Memory B cell (primary cell): ENCODE measurements around the gene ACTMAP.

Experiments used
- ATAC-seq: fragments of 150-1000 bp; cut with Tn5 transposase; 2 replicates; pipeline ENCODE4 v1.10.0; 2021; ENCODE audit warnings: low read depth, mild to moderate bottlenecking, moderate library complexity
- DNase-seq, 2 donors: peaks; one replicate each; pipeline ENCODE4 v3.0.0; 2022; ENCODE audit warnings: low spot score in 2 of 2
- H3K27ac Mint-ChIP-seq: one replicate; pipeline ENCODE4 v1.8.0; 2022; ENCODE audit warnings: mild to moderate bottlenecking, moderate library complexity, mixed read lengths
- H3K27me3 Mint-ChIP-seq: one replicate; pipeline ENCODE4 v1.8.0; 2022; ENCODE audit warnings: mixed read lengths
- H3K36me3 Mint-ChIP-seq: one replicate; pipeline ENCODE4 v1.8.0; 2022; ENCODE audit warnings: mild to moderate bottlenecking, mixed read lengths
- H3K4me1 Mint-ChIP-seq: one replicate; pipeline ENCODE4 v1.8.0; 2022; ENCODE audit warnings: mixed read lengths
- H3K4me3 Mint-ChIP-seq: one replicate; pipeline ENCODE4 v1.8.0; 2022; ENCODE audit warnings: mild to moderate bottlenecking, moderate library complexity, mixed read lengths
- H3K9me3 Mint-ChIP-seq: one replicate; pipeline ENCODE4 v1.8.0; 2022; ENCODE audit warnings: mixed read lengths

The ACTMAP gene

GRCh38 chr19:40763526-40763925 is 13.2 kb upstream of the ACTMAP start:
- no peak overlapping the region for H3K4me3 Mint-ChIP-seq
- no peaks in the 10 kb centered on the region for H3K9me3 Mint-ChIP-seq
- DNase-seq, result no peak
- H3K27me3 Mint-ChIP-seq, result no peaks in the 10 kb centered on the region
- H3K4me1 Mint-ChIP-seq, result peaks cover 6% of the 10 kb centered on the region
- H3K36me3 Mint-ChIP-seq, result peaks cover 44% of the 10 kb centered on the region
- no peak for ATAC-seq
- no peak overlapping the region for H3K27ac Mint-ChIP-seq

GRCh38 chr19:40762754-40763470 is 12.6 kb upstream of the ACTMAP start:
- DNase-seq (no peak), ATAC-seq (no peak)
- no peaks in the 10 kb centered on the region for H3K27me3 Mint-ChIP-seq
- H3K27ac Mint-ChIP-seq, result no peak overlapping the region
- H3K36me3 Mint-ChIP-seq, result peaks cover 48% of the 10 kb centered on the region
- H3K4me1 Mint-ChIP-seq, result peaks cover 6% of the 10 kb centered on the region
- no peak overlapping the region for H3K4me3 Mint-ChIP-seq
- no peaks in the 10 kb centered on the region for H3K9me3 Mint-ChIP-seq

- Mint-ChIP-seq H3K9me3 (no peaks in the 10 kb centered on the region), H3K4me3 (no peak overlapping the region), H3K36me3 (peaks cover 54% of the 10 kb centered on the region), H3K27ac (peak overlapping the region; percentile 48), H3K4me1 (peaks cover 28% of the 10 kb centered on the region), H3K27me3 (no peaks in the 10 kb centered on the region)
- ATAC-seq, result no peak
- no peak for DNase-seq
These were observed 9.1 kb upstream of the ACTMAP start for GRCh38 chr19:40759352-40759751.

DNA sequence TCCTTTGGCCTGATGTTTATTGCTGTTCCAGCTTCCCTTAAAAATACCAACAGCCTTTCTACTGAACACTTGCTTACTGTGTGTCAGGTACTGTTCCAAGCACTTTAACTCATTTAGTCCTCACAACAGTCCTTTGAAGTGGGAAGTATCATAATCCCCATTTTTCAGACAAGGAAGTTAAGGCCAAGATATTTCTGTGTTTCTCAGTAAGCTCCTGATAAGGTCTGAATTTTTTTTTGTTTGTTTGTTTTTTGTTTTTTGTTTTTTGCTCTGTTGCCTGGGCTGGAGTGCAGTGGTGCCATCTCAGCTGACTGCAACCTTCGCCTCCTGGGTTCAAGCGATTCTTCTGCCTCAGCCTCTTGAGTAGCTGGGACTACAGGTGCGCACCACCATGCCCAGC is 8.2 kb upstream of the ACTMAP start:
- ATAC-seq (no peak), DNase-seq (no peak)
- peaks cover 47% of the 10 kb centered on the region for H3K36me3 Mint-ChIP-seq
- no peaks in the 10 kb centered on the region for H3K27me3 Mint-ChIP-seq
- no peaks in the 10 kb centered on the region for H3K9me3 Mint-ChIP-seq
- peaks cover 28% of the 10 kb centered on the region for H3K4me1 Mint-ChIP-seq
- no peak overlapping the region for H3K4me3 Mint-ChIP-seq
- no peak overlapping the region for H3K27ac Mint-ChIP-seq

GRCh38 chr19:40756502-40757110 is 6.3 kb upstream of the ACTMAP start:
- Mint-ChIP-seq H3K4me3 (peak overlapping the region; percentile 2), H3K36me3 (peaks cover 31% of the 10 kb centered on the region), H3K9me3 (no peaks in the 10 kb centered on the region), H3K27me3 (no peaks in the 10 kb centered on the region), H3K27ac (peak overlapping the region; percentile 19), H3K4me1 (peaks cover 32% of the 10 kb centered on the region)
- ATAC-seq, result no peak
- no peak for DNase-seq

- Mint-ChIP-seq H3K27me3 (no peaks in the 10 kb centered on the region), H3K4me1 (peaks cover 34% of the 10 kb centered on the region), H3K36me3 (peaks cover 28% of the 10 kb centered on the region), H3K4me3 (peak overlapping the region; percentile 79), H3K9me3 (no peaks in the 10 kb centered on the region), H3K27ac (no peak overlapping the region)
- no peak for ATAC-seq
- DNase-seq, result no peak
These were observed 5.5 kb upstream of the ACTMAP start for GRCh38 chr19:40755791-40756190.

GRCh38 chr19:40755248-40755624 is 5.0 kb upstream of the ACTMAP start:
- ATAC-seq (no peak), DNase-seq (no peak)
- H3K36me3 Mint-ChIP-seq, result peaks cover 25% of the 10 kb centered on the region
- no peaks in the 10 kb centered on the region for H3K9me3 Mint-ChIP-seq
- peak overlapping the region; percentile 79 for H3K4me3 Mint-ChIP-seq
- no peaks in the 10 kb centered on the region for H3K27me3 Mint-ChIP-seq
- peaks cover 35% of the 10 kb centered on the region for H3K4me1 Mint-ChIP-seq
- peak overlapping the region; percentile 51 for H3K27ac Mint-ChIP-seq

DNA sequence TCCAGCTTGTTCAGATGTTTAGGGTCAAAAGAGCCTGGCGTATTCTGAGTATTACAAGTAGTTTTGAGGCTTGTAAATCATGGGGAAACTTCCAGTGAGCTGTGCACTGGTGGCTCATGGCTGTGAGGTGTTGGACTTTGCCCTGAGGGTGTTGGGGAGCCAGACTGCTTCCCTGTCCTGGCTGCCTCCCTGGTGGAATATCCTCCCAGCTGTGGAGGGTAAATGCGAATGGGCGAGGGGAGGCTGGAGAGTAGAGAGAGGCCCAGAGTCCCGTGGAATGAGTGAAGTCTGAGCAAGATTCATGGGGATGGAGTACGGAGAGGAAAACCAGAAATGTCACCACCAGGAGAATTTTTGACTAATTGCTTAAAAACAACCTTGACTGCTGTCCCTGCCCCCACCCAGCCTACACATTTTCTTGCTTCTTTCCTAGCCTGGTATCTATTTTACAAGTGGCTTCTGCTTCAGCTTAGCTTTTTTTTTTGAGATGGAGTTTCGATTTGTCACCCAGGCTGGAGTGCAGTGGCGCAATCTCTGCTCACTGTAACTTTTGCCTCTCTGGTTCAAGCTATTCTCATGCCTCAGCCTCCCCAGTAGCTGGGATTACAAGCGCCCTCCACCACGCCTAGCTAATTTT is 4.5 kb upstream of the ACTMAP start:
- H3K9me3 Mint-ChIP-seq, result no peaks in the 10 kb centered on the region
- no peaks in the 10 kb centered on the region for H3K27me3 Mint-ChIP-seq
- peak overlapping the region; percentile 79 for H3K4me3 Mint-ChIP-seq
- peaks cover 22% of the 10 kb centered on the region for H3K36me3 Mint-ChIP-seq
- H3K27ac Mint-ChIP-seq, result peak overlapping the region; percentile 51
- ATAC-seq (no peak), DNase-seq (no peak)
- H3K4me1 Mint-ChIP-seq, result peaks cover 39% of the 10 kb centered on the region

- H3K36me3 Mint-ChIP-seq, result peaks cover 15% of the 10 kb centered on the region
- H3K27me3 Mint-ChIP-seq, result no peaks in the 10 kb centered on the region
These were observed 2.0 kb upstream of the ACTMAP start for GRCh38 chr19:40752257-40752781.

DNA sequence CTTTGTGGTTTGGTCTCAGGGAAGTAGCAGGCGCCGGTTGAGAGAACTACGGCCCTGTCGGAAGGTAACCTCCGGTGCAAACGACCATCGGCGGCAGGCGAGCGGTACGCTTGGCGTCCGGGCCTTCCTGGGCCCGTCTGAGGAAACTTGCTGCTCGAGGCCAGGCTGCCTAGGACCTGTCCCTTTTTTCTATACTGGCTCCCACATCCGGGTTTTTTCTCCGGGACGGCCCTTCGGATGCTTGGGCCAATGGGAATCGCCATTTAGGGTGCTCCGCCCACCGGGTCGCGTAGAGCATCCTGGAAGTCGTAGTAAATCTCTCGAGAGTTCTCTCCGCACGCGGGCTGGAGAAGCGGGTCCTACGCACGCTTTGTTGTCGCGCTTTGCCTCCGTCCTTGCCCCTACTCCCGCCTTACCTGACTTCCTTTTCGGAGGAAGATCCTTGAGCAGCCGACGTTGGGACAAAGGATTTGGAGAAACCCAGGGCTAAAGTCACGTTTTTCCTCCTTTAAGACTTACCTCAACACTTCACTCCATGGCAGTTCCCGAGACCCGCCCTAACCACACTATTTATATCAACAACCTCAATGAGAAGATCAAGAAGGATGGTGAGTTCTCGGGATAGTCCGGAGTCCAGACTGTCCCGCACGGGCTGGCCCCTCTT is 729 bp upstream of the ACTMAP start, which contains the start of gene SNRPA:
Gene SNRPA, plus strand, starts transcription at position 330 of the 664 bp plus-strand sequence. Its CDS starts 206 bp downstream, at position 536.
- peak within 1 kb of the TSS; percentile 100 for H3K4me3 Mint-ChIP-seq
- peak within 1 kb of the TSS; percentile 95 for H3K27ac Mint-ChIP-seq
- H3K9me3 Mint-ChIP-seq, result no peaks in the 10 kb centered on the region
- DNase-seq (peak in 1 of 2 donors; percentile 96), ATAC-seq (peak; percentile 65)
- H3K27me3 Mint-ChIP-seq, result no peaks in the 10 kb centered on the region
- peaks cover 9% of the 10 kb centered on the region for H3K36me3 Mint-ChIP-seq
- peaks cover 45% of the 10 kb centered on the region for H3K4me1 Mint-ChIP-seq

More at GRCh38 chr19:40752257-40752781, 2.0 kb upstream of the ACTMAP start:
- ATAC-seq (no peak), DNase-seq (no peak)
- H3K27ac Mint-ChIP-seq, result peak overlapping the region; percentile 95
- H3K4me3 Mint-ChIP-seq, result peak overlapping the region; percentile 100
- H3K9me3 Mint-ChIP-seq, result no peaks in the 10 kb centered on the region
- H3K4me1 Mint-ChIP-seq, result peaks cover 51% of the 10 kb centered on the region

DNA sequence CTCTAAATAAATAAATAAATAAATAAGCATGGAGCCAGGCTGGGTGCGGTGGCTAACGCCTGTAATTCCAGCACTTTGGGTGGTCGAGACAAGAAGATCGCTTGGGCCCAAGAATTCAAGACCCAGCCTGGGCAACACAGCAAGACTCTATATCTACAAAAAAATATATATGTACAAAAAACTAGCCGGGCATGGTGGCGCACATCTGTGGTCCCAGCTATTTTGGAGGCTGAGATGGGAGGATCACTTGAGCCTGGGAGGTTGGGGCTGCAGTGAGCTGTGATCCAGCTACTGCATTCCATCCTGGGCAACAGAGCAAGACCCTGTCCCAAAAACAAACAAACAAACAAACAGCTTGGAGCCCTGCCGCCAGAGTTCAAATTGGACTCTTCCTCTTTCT is 2.7 kb downstream of the ACTMAP start:
- peaks cover 24% of the 10 kb centered on the region for H3K4me1 Mint-ChIP-seq
- no peak overlapping the region for H3K27ac Mint-ChIP-seq
- no peak for DNase-seq
- H3K9me3 Mint-ChIP-seq, result no peaks in the 10 kb centered on the region
- H3K36me3 Mint-ChIP-seq, result peaks cover under 1% of the 10 kb centered on the region
- H3K4me3 Mint-ChIP-seq, result no peak overlapping the region
- no peaks in the 10 kb centered on the region for H3K27me3 Mint-ChIP-seq
- no peak for ATAC-seq

DNA sequence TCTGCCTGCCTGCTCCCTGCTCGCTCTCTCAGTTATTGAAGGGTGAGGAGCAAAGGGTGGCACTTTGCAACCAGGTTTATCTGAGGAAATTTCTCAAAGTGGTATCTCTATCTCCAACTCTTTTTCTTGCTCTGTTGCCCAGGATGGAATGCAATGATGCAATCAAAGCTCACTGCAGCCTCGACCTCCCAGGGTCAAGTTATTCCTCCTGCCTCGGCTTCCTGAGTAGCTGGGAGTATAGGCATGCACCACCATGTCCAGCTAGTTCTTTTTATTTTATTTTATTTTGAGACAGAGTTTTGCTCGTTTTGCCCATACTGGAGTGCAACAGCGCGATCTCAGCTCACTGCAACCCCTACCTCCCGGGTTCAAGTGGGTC is 4.9 kb downstream of the ACTMAP start:
- no peak for DNase-seq
- H3K4me3 Mint-ChIP-seq, result no peak overlapping the region
- peaks cover 22% of the 10 kb centered on the region for H3K4me1 Mint-ChIP-seq
- no peaks in the 10 kb centered on the region for H3K36me3 Mint-ChIP-seq
- no peaks in the 10 kb centered on the region for H3K27me3 Mint-ChIP-seq
- no peak overlapping the region for H3K27ac Mint-ChIP-seq
- no peak for ATAC-seq
- no peaks in the 10 kb centered on the region for H3K9me3 Mint-ChIP-seq

- Mint-ChIP-seq H3K4me3 (no peak overlapping the region), H3K36me3 (no peaks in the 10 kb centered on the region), H3K9me3 (no peaks in the 10 kb centered on the region), H3K27ac (no peak overlapping the region), H3K27me3 (no peaks in the 10 kb centered on the region), H3K4me1 (peaks cover 16% of the 10 kb centered on the region)
- ATAC-seq, result peak; percentile 32
- no peak for DNase-seq
These were observed 5.5 kb downstream of the ACTMAP start for GRCh38 chr19:40744554-40745401.
